NCI-H345 treated with DMSO at 0.1 percent for 48 hours (cell line): Measurements from ENCODE around the gene HLA-DRB1.
"Not testable (repeated sequence)": the region's sequence is repeated elsewhere in the genome, so short reads cannot be mapped to it uniquely, and the experiment has no call there.

ENCODE experiments used
- DNase-seq: peaks from one replicate; lab custom pipeline; 2025; ENCODE audit not compliant: unreplicated experiment; lab: John Stamatoyannopoulos, UW

HLA-DRB1 gene

GRCh38 chr6:32609731-32610640, 20.3 kb upstream of the HLA-DRB1 start:
- DNase-seq, result no peak

- DNase-seq, result no peak
These were observed 19.7 kb upstream of the HLA-DRB1 start for GRCh38 chr6:32609391-32609730.

GRCh38 chr6:32608362-32608761, 18.7 kb upstream of the HLA-DRB1 start:
- DNase-seq, result no peak

- no peak for DNase-seq
These were observed 18.3 kb upstream of the HLA-DRB1 start for GRCh38 chr6:32607988-32608298.

DNA sequence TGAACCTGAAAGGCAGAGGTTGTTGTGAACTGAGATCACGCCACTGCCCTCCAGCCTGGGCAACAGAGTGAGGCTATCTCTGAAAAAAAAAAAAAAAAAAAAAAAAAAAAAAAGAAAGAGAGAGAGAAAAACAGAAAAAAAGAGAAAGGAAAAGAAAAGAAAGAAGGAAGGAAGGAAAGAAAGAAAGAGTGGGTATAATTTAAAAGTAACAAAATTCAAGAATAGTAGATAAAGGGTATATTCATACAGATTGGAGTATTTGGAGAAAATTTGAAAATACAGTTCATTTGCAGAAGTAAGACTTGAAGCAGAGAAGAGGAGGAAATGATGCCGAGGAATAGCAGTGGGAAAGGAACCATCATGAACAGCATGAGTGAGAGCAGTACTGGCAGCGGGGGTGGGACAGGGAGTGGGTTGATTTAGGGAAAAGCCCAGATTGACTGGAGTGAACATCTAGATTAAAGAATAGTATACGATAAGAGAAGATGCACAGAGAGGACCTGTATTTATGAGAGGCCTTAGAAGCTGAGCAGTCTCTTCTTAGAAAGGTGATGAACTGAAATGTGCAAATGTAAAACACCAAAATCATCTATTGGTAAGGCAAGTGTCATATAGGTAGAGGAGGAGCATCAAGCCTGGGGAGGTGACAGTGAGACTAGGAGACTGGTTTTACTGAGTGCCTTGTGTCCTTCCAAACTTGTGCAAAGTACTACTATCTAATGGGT, 17.8 kb upstream of the HLA-DRB1 start:
- DNase-seq, result no peak

- no peak for DNase-seq
These were observed 14.8 kb upstream of the HLA-DRB1 start for GRCh38 chr6:32604434-32604877.

- DNase-seq, result no peak
These were observed 14.2 kb upstream of the HLA-DRB1 start for GRCh38 chr6:32603888-32604287.

GRCh38 chr6:32603222-32603621, 13.6 kb upstream of the HLA-DRB1 start:
- no peak for DNase-seq

DNA sequence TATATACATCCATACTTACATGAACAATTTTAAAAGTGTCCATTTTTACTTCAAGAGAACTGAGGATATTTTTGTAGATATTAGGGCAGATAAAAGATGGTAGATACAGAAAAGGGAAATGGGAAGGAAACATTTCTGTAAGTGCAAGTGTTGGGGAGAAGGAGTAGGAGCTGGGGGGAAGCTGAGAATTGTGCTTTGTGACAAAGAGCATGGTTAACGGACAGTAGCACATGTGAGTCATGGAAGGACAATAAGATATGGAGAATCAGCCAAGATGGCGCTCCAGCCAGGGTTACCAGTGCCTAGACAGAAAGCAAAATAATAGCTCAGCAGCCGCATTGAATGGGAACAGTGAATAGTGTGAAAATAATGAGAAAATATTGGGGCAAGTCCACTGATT, 12.7 kb upstream of the HLA-DRB1 start:
- no peak for DNase-seq

GRCh38 chr6:32597024-32597423, 7.4 kb upstream of the HLA-DRB1 start:
- DNase-seq, result no peak

GRCh38 chr6:32590713-32591112, 1.1 kb upstream of the HLA-DRB1 start:
- not testable (repeated sequence) for DNase-seq

DNA sequence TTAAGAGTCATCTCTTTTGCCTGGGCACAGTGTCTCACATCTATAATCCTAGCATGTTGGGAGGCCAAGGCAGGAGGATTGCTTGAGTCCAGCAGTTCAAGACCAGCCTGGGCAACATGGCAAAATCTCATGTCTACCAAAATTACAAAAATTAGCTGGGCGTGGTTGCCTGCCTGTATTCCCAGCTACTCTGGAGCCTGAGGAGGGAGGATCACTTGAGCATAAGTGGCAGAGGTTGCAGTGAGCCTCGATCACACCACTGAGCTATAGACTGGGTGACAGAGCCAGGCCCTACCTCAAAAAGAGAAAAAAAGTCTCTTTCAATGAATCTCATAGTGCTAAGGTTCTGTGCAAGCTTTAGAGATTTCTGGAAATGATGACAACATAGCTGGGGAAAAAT, 1.5 kb downstream of the HLA-DRB1 start:
- no peak for DNase-seq

GRCh38 chr6:32583527-32583898, 6.1 kb downstream of the HLA-DRB1 start:
- no peak for DNase-seq

DNA sequence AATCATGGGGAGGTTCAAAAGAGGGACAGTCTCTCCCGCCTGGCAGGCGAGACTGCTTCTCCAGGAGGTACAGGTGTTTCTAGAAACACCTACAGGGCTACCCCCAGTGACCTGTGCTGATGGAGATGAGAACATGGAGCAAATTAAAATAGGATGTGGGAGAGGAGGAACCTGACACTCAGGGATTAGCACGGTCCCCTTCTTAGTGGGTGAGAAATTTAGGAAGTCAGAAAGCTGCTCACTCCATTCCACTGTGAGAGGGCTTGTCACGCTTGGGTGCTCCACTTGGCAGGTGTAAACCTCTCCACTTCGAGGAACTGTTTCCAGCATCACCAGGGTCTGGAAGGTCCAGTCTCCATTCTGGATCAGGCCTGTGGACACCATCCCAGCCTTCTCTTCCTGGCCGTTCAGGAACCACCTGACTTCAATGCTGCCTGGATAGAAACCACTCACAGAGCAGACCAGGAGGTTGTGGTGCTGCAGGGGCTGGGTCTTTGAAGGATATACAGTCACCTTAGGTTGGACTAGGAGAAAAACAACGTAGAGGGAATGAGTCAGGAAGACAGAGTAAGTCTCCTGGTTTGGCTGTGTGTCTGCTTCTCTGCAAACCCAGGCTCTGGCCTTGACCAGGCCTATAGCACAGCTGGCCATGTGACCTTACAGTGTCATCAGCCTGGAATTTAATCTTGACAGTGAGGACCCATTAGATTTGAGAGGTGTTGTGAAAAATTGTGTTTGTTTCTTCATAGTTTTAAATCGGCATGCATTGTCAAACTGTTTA, 8.1 kb downstream of the HLA-DRB1 start:
- DNase-seq, result no peak

DNA sequence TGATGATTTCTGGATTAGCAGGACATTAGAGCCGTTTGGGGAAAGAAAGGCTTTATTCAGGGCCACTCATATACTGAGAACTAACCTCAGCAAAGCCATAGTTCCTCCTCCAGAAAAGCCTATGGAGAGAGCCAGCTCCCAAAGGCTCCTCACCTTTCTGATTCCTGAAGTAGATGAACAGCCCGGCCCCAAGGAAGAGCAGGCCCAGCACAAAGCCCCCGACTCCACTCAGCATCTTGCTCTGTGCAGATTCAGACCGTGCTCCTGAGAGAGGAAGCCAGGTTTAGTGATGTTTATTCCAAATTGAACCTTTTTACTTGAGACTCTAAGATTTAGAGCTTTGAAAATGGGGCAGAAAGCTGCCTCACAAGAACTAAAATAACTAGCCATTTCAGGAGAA, 9.1 kb downstream of the HLA-DRB1 start:
- no peak for DNase-seq

DNA sequence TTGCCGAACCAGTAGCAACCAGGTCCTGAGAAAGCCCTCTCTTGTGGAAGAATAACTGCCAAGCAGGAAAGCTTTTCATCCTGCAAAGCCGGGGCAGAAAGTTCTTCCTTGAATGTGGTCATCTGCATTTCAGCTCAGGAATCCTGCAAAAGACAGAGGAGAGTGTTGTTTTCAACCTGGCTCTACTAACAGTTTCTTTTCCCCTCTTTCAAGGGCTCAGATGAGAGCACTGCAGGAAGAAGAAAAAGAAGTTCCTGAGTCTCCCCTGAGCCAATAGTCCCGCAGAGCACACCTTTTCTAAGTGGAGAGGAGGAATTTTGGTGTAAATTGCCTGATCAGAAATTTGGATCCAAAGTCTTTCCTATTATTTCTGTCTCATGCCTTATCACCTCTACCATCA, 10.7 kb downstream of the HLA-DRB1 start:
- DNase-seq, result no peak

DNA sequence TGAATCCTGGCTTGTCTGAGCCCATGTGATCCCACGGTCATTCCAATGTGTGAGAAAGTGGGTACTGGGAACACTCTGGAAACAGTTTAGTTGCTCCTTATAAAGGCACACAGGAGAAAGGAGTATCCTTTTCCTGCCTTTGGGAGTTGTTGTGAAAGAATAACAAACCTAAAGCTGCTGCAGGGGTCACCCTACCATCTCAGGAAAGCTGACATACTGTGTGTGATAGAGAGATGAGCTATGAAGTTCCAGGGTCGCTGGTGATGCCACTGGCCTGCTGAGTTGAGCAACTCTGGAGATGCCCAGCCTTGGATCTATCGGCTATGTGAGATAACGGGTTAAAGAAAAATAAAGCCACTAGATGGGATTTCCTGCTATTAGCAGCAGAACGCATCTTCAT, 12.2 kb downstream of the HLA-DRB1 start:
- DNase-seq, result not testable (repeated sequence)

DNA sequence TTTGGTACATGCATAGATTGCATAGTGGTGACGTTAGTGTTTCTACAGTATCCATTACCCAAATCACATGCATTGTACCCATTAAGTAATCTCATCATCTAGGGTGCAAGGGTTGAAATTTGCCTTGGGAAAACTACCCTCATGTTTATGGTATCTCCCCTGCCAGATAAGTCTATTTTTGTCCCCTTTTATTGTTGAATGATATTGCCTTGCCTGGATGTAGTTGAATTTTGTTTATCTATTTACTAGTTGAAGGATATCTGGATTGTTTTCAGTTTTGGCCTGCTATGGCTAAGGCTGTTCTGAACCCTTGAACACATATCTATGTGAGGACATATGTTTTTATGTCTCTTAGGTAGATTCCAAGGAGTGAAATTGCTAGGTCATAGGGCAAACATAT, 13.4 kb downstream of the HLA-DRB1 start:
- no peak for DNase-seq

DNA sequence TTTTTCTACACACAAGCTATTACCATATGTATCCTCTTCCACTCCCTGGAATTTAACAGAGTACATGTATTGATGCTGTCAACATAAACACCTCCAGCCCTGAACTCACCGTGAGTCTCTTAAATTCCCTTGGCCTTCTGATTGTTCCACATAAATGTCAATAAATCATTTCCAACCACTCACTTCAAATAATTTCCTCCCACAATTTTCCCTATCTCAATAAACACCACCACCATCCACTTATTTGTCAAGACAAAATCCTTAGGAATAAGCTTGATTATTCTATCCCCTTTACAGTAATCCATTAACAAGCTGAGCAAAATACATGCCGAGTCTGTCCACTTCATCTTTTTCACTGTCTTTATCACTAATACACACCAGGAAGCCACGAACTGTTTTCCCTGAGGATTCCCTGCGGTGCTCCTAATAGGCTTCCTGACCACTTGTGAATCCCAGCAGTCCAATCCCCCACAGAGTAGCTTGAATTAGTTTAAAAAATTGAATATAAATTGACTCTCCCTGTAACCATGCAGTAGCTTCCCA, 19.2 kb downstream of the HLA-DRB1 start:
- DNase-seq, result no peak

- no peak for DNase-seq
These were observed 21.1 kb downstream of the HLA-DRB1 start for GRCh38 chr6:32568561-32568960.

DNA sequence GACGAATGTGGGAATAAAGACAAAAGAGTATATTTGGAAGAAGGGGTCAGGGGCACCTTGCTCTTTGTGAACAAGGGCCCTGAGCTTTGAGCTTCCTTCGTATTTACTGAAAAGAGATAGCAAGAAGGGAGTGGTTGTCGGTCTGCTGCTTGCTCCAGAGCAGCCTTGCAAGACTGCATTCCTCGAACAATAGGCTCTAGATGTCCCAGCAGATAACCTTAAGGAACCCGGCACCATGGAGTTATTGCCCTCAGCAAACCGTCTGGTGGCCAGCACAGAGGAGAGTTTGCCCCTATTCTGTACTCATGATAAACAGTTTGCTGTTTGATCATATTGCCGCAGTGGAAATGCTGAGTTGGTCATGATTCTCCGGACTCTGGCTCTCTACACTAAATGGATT, 22.7 kb downstream of the HLA-DRB1 start:
- DNase-seq, result no peak

GRCh38 chr6:32565511-32565910, 24.1 kb downstream of the HLA-DRB1 start:
- DNase-seq, result no peak
